Neuron (in vitro differentiated cells): Measurements from ENCODE around the gene SAMSN1.
"Not testable (repeated sequence)": the region's sequence is repeated elsewhere in the genome, so short reads cannot be mapped to it uniquely, and the experiment has no call there.

Experiments
- H2AFZ ChIP-seq: one replicate; pipeline ENCODE4 v1.6.1; 2013; ENCODE audit warnings: low read depth, mild to moderate bottlenecking, inconsistent platforms, low read length, moderate library complexity
- H3K27me3 ChIP-seq: one replicate; pipeline ENCODE4 v1.6.1; 2013; ENCODE audit warnings: low read length; ENCODE audit not compliant: insufficient read depth
- H3K36me3 ChIP-seq: one replicate; pipeline ENCODE4 v1.6.1; 2013; ENCODE audit warnings: low read length; ENCODE audit not compliant: insufficient read depth
- H3K4me1 ChIP-seq: one replicate; pipeline ENCODE4 v1.6.1; 2013; ENCODE audit warnings: low read length; ENCODE audit not compliant: insufficient read depth
- H3K4me3 ChIP-seq: 2 replicates; pipeline ENCODE4 v1.5.1; 2013; ENCODE audit warnings: mild to moderate bottlenecking, low read length, moderate library complexity
- H3K9me3 ChIP-seq: one replicate; pipeline ENCODE4 v1.6.1; 2013; ENCODE audit warnings: low read length

The SAMSN1 gene

DNA sequence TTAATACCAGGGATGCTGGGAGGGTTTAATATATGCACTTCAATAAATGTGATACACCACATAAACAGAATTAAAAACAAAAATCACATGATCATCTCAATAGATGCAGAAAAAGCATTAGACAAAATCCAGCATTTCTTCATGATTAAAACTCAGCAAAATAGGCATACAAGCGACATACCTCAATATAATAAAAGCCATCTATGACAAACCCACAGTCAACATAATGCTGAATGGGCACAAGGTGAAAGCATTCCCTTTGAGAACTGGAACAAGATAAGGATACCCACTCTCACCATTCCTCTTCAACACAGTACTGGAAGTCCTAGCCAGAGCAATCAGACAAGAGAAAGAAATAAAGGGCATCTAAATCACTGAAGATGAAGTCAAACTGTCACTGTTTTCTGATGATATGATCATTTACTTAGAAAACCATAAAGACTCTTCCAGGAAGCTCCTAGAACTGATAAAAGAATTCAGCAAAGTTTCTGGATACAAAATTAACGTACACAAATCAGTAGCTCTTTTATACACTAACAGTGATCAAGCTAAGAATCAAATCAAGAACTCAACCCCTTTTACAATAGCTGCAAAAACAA is 39.2 kb downstream of the SAMSN1 start:
- H3K4me1 ChIP-seq, H3K36me3 ChIP-seq, H3K4me3 ChIP-seq, H2AFZ ChIP-seq, H3K27me3 ChIP-seq, H3K9me3 ChIP-seq: not testable (repeated sequence)

DNA sequence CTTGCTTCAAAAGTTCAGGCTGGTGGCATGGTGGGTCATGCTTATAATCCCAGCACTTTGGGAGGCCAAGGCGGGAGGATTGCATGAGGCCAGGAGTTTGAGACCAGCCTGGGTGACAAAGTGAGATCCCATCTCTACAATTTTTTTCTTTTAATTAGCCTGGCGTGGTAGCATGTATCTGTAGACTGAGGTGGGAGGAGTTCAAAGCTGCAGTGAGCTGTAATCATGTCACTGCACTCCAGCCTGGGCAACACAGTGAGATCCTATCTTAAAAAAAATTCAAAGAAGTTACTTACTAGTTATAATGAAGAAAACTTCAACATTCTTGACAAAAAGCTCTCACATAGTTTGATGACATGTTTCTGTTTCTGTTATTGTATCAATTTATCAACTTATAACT is 45.2 kb downstream of the SAMSN1 start:
- no peak overlapping the region for H2AFZ ChIP-seq
- no peaks in the 10 kb centered on the region for H3K4me1 ChIP-seq
- H3K27me3 ChIP-seq, result no peaks in the 10 kb centered on the region
- no peaks in the 10 kb centered on the region for H3K36me3 ChIP-seq
- H3K4me3 ChIP-seq, result no peak overlapping the region
- no peaks in the 10 kb centered on the region for H3K9me3 ChIP-seq

DNA sequence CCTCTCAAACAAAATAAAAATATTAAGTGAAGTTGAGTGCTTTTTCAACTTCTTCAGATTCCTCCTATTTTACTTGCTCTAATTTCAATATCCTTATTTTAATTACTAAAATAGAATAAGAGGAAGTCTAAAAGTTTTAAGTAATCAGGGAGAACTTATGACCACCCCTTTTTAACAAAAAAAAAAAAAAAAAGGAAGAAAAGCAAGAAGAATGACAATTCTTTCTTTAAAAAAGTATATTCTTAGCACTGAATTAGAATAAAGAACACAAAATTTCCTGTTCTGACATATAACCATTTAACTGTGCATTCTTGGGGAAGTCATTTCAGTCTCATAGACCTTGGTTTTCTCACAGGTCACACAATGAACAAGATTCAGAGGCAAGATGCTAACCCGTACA is 46.8 kb downstream of the SAMSN1 start:
- Histone ChIP-seq H2AFZ (no peak overlapping the region), H3K9me3 (no peaks in the 10 kb centered on the region), H3K27me3 (no peaks in the 10 kb centered on the region), H3K4me3 (no peak overlapping the region), H3K36me3 (no peaks in the 10 kb centered on the region), H3K4me1 (no peaks in the 10 kb centered on the region)

DNA sequence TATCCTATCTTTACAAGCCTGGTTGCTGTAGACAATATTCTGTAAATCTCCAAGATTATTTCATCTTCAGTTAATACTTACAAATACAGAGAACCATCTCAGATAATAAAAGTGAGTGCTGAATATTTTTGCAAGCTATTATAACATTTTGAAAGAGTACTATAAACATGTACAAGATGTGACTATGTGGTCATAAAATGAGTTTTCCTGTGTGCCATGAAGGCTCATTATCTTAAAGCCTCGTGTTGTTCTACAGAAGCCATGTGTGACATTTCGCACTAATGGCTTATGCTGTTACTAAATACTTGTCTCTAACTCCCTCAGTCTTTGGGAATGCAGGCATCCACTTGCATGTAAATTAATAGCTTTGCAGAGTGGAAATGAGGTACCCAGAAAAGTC is 48.3 kb downstream of the SAMSN1 start:
- Histone ChIP-seq H3K36me3 (no peaks in the 10 kb centered on the region), H2AFZ (no peak overlapping the region)

DNA sequence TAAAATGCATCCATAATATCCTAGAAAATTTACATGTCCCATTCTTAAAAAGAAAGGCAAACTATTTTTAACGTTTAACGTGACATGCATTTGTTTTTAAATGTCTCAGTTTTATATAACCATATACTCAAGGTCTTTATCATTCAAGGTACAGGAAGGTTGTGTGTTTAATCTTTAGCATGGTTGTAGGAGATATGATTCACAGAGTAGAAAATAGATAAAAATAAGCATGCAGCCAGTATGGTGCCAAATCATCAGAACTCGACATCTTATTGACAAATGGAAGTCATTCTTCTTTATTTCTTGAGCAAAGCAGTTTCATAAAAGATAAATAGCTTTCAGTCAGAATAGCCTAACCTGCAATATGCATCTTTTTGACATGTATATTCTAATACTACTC is 51.0 kb downstream of the SAMSN1 start:
- Histone ChIP-seq H3K4me1 (no peaks in the 10 kb centered on the region), H3K9me3 (no peaks in the 10 kb centered on the region), H3K36me3 (no peaks in the 10 kb centered on the region)

More for the DNA sequence above, 48.3 kb downstream of the SAMSN1 start:
- H3K4me3 ChIP-seq, result no peak overlapping the region
- H3K9me3 ChIP-seq, result no peaks in the 10 kb centered on the region
- no peaks in the 10 kb centered on the region for H3K4me1 ChIP-seq
- no peaks in the 10 kb centered on the region for H3K27me3 ChIP-seq

DNA sequence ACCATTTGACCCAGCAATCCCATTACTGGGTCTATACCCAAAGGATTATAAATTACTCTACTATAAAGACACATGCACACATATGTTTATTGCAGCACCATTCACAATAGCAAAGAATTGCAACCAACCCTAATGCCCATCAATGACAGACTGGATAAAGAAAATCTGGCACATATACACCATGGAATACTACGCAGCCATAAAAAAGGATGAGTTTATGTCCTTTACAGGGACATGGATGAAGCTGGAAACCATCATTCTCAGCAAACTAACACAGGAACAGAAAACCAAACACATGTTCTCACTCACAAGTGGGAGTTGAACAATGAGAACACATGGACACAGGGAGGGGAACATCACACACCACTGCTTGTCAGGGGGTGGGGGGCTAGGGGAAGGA is 51.9 kb downstream of the SAMSN1 start:
- not testable (repeated sequence) for H3K9me3 ChIP-seq, H3K36me3 ChIP-seq, H2AFZ ChIP-seq, H3K27me3 ChIP-seq, H3K4me1 ChIP-seq, H3K4me3 ChIP-seq

More for the DNA sequence above, 51.0 kb downstream of the SAMSN1 start:
- H2AFZ ChIP-seq, result no peak overlapping the region
- H3K27me3 ChIP-seq, result no peaks in the 10 kb centered on the region
- H3K4me3 ChIP-seq, result no peak overlapping the region

DNA sequence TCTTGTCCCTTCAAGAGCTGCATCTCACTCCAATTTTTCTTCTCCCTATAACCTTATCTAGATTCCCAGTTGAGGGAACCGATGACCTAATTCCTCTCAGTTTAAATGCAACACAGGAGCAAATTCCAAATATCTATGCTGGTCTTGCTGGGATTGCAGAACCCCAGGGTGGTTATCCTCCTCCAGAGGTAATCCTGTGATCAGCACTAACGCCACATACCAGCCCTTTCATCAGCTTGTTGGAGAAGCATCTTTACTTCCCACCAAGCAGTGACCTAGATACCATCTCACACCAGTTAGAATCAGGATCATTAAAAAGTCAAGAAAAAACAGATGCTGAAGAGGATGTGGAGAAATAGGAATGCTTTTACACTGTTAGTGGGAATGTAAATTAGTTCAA is 52.4 kb downstream of the SAMSN1 start:
- H3K4me1 ChIP-seq, result no peaks in the 10 kb centered on the region
- H3K4me3 ChIP-seq, result no peak overlapping the region
- H3K9me3 ChIP-seq, result no peaks in the 10 kb centered on the region
- no peaks in the 10 kb centered on the region for H3K27me3 ChIP-seq
- no peak overlapping the region for H2AFZ ChIP-seq
- no peaks in the 10 kb centered on the region for H3K36me3 ChIP-seq

DNA sequence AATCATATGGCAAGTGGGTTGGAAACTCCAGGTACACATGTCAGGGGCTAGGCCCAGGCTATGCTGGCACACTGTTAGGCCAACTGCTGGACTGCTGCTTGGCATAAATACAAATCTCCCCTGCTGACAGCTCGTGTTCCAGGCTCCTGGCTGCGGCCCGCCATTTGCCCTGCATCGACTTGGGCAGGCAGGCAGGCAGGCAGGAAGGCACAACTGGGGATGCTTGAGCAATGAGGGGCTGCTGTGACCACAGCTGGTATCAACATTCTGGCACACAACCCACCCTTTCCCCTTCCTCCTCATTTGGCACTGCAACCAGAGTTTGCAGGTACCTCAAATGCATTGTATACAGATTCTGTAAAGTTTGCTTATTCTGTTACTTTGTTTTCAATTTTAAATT is 53.2 kb downstream of the SAMSN1 start:
- H2AFZ ChIP-seq, result no peak overlapping the region
- H3K4me1 ChIP-seq, result peaks cover 2% of the 10 kb centered on the region
- H3K9me3 ChIP-seq, result no peaks in the 10 kb centered on the region
- no peaks in the 10 kb centered on the region for H3K36me3 ChIP-seq
- H3K27me3 ChIP-seq, result no peaks in the 10 kb centered on the region
- no peak overlapping the region for H3K4me3 ChIP-seq

DNA sequence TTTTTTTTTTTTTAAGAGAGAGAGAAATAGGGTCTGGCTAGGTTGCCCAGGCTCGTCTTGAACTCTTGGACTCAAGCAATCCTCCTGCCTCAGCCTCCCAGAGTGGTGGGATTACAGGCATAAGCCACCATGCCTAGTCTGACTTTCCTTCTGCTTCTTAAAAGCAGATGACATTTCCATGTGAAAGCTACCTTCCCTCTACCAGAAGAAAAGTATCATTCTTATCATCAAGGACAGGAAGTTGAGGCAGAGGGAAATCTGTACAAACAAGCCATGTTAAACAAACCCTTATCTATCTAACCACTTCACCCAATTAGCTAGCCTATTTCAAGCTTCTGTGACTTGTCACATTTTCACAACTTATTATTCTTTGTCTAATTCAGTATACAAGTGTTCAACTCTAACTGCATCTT is 54.8 kb downstream of the SAMSN1 start:
- H3K27me3 ChIP-seq, result no peaks in the 10 kb centered on the region
- H3K4me1 ChIP-seq, result peaks cover 3% of the 10 kb centered on the region
- no peak overlapping the region for H3K4me3 ChIP-seq
- H3K36me3 ChIP-seq, result no peaks in the 10 kb centered on the region
- no peak overlapping the region for H2AFZ ChIP-seq
- H3K9me3 ChIP-seq, result no peaks in the 10 kb centered on the region

DNA sequence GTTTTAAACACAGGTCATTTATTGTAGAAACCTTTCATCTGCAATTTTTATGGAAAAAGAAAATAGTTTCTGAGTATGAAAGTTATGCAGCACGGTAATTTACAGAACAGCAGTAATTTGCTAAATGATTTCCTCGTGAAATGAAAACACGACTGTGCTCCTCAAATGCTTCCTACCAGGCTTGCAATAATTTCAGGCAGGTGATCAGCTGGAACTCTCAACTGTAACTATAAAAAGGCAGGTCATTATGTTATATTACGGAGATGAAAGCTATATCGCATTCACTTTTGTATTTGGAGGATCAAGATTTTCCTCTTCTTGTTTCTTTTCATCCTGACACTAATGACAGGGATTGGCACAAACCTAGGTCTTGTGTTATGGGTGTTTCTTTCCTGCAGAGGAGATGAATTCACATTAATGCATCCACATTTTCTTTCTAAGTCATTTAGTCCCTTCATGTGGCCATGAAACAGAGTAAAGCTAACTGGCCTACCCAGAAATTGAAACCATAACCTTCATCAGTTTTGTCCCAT is 57.4 kb downstream of the SAMSN1 start:
- peaks cover 3% of the 10 kb centered on the region for H3K4me1 ChIP-seq
- H2AFZ ChIP-seq, result no peak overlapping the region
- no peak overlapping the region for H3K4me3 ChIP-seq
- H3K36me3 ChIP-seq, result no peaks in the 10 kb centered on the region
- H3K9me3 ChIP-seq, result no peaks in the 10 kb centered on the region
- no peaks in the 10 kb centered on the region for H3K27me3 ChIP-seq

DNA sequence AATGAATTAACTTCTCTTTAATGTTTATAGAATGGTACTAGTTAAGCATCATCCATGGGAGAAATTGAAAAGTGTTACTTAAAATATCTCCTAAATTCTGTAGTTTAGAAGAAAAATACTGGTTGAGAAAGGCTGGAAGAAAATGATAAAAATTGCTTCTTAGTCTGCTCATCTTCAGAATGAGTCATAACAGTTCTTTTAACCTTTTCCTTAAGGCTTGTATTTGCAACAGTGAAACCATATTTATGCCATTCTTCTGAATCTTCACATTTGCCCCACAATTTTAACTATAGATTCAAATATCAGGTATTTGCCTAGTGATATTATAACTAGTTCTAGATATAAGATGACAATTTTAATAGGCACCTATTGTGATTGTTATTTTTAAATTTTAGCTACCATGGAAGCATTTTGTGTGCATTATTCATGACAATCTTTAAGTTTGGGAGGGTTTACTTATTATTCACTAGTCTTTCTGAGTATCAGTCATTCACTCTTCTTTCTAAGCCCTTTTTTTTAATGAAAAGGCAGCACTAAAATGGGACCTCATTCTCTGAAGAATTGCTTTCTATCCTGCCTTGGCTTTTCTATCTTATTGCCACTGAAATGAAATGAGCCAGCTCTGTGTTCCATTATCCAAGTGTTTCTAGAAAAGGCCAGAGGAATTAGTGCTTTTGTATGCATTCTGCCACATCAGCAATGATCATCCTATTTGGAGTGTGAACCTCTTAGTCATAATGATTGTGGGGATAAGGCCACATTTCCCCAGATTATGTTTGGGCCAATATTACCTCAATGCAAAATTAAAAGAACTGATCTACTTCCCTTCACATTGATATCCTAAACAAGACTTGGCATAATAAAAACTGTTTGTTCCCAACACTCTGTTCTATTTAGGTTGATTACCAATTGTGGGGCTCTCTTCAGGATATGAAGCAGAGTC is 58.4 kb downstream of the SAMSN1 start:
- Histone ChIP-seq H3K4me3 (no peak overlapping the region), H2AFZ (no peak overlapping the region), H3K27me3 (no peaks in the 10 kb centered on the region), H3K36me3 (no peaks in the 10 kb centered on the region), H3K4me1 (peaks cover 3% of the 10 kb centered on the region), H3K9me3 (no peaks in the 10 kb centered on the region)

DNA sequence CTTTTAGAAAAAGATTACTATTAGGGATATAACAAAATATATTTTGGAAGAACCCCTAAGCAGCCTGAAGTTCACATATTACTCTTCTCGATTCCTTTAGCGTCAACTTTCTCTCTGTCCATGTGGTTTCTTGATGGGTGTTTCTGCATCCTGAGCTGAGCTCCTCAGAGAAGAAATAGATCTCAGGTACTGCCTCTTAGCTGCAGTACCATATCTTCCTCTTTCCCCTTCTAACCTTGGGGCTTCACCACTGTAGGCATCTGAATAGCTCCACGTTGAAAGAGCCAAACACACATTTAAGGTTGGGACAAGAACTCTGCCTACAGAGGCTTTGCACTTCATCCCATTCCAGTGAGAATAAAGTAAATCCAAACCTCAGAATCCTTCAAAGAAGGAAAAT is 59.2 kb downstream of the SAMSN1 start:
- Histone ChIP-seq H3K36me3 (no peaks in the 10 kb centered on the region), H3K9me3 (no peaks in the 10 kb centered on the region), H2AFZ (no peak overlapping the region), H3K27me3 (no peaks in the 10 kb centered on the region), H3K4me1 (peaks cover 3% of the 10 kb centered on the region), H3K4me3 (no peak overlapping the region)

DNA sequence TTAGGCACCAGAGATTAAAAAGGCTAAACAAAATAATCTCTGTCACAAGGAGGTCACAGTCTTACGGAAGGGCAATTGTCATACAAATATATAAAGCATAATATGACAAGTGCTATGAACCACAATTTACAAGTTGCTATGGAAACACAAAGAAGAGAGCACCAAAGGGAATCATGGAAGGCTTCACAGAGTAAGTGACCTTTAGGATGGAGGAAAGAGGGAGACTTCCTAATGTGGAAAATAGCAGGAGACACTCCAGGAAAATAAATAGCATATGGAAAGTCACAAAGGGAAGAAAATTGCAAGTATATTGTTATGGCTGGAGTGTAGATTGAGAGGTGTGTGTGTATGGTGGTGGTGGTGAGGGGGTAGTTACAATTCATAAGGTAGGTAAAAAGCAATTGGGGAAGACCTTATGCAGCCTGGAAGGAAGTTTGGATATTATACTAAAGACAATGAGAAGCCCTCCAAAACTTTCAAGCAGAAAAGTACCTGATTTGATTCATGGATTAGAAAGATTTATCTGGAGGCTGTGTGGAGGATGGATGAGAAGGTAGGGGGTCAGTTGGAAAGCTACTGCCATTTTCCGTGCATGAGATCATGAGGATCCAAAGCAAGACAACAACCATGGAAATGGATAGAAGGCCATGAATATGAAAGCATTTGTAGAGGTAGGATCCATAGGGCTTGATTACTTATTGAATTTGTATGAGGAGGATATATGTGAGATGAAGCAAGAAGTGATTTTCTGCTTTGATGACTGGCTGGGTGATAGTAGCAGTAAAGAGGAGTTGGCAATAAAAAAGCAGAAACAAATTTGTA is 61.7 kb downstream of the SAMSN1 start:
- Histone ChIP-seq H3K9me3 (no peaks in the 10 kb centered on the region), H3K36me3 (no peaks in the 10 kb centered on the region), H2AFZ (no peak overlapping the region), H3K27me3 (no peaks in the 10 kb centered on the region), H3K4me1 (peaks cover 3% of the 10 kb centered on the region), H3K4me3 (no peak overlapping the region)
